WTC11 (cell line): ENCODE measurements around the gene NKD1.

ENCODE experiments used
- ATF3 ChIP-seq: sonication (generic); formaldehyde crosslinking; conservative IDR thresholded peaks from 2 replicates; pipeline ENCODE4 v1.8.1; 2022; ENCODE audit warnings: mild to moderate bottlenecking, missing genetic modification reagents
- CREB1 ChIP-seq: sonication (generic); formaldehyde crosslinking; IDR thresholded peaks from 2 replicates; pipeline ENCODE4 v1.8.0; 2023; ENCODE audit warnings: mild to moderate bottlenecking, missing genetic modification reagents
- CTCF ChIP-seq: fragments of 200-600 bp; IDR thresholded peaks from 2 replicates; pipeline ENCODE4 v1.8.0; 2022; ENCODE audit warnings: antibody characterized with exemption
- MAX ChIP-seq: sonication (generic); formaldehyde crosslinking; IDR thresholded peaks from 2 replicates; pipeline ENCODE4 v1.8.0; 2022; ENCODE audit warnings: mild to moderate bottlenecking, missing genetic modification reagents
- TP53 ChIP-seq: sonication (generic); formaldehyde crosslinking; IDR thresholded peaks from 2 replicates; pipeline ENCODE4 v1.8.1; 2023; ENCODE audit warnings: mild to moderate bottlenecking, missing genetic modification reagents
- USF2 ChIP-seq: sonication (generic); formaldehyde crosslinking; IDR thresholded peaks from 2 replicates; pipeline ENCODE4 v1.8.1; 2023; ENCODE audit warnings: mild to moderate bottlenecking, missing genetic modification reagents, moderate library complexity
- ZBTB21 ChIP-seq: sonication (generic); formaldehyde crosslinking; IDR thresholded peaks from 2 replicates; pipeline ENCODE4 v1.8.1; 2023; ENCODE audit warnings: mild to moderate bottlenecking, missing genetic modification reagents, borderline replicate concordance

GRCh38 chr16:50498431-50499155 is 49.6 kb upstream of the NKD1 start:
- TF ChIP-seq CTCF (no peak), MAX (CRISPR knock-in tag) (no peak), CREB1 (no peak), USF2 (CRISPR knock-in tag) (no peak), TP53 (no peak), ATF3 (CRISPR knock-in tag) (no peak), ZBTB21 (no peak)
